ENCODE measurements around the gene ATG10.

ATG10 gene

DNA sequence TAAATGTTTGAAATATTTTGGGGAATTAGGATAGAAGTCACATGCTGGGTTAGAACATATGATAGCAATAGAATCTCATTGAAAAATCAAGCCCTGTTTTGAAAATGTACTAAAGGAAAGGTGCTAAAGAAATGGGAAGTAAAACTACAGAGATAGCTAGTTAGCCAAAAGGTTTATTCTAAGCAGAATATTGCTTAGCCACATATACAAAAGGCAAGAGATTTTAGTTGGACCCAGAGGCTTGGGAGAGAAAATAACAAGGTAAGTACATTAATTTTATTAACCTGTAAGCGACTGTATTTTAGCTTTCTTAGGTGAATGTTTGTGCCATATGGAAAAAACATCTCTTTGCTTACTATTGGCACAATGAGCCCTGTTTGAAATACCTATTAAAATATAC, 198.1 kb downstream of the ATG10 start:
- DNase-seq: no peak

DNA sequence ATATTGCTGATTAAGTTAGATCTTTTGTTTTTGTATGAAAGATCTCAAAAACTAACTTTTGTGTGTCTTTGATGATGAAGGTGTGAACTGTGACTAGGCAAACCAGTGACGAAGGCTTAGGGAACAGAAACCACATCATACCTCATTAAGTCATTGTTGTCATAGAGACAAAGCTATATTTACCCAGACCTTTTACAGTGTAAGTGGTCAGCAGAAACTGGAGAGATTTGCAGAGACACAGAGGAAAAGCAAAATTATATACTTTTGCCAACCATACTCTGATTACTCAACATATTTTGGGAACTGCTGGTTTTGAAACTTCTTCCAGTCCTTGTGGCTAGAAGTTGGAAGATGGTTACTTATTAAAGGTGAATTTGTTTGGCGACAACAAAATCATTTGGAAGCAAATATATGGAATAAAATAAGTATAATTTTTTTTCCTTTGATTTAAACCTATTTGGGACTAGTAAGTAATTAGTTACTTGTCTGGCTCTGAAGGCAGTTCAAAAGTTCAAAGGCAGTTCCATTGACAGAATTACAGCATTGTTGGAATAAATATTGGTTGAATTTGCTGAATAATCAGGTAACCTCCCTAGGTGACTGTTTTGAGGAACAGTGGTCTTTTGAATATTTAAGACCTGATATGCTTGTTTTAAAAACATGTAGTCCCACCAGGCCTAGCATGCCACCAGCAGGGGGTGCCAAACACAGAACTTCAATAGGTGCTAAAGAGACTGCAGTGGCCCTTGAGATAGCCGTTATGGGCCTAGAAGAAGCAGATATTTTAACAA, 202.5 kb downstream of the ATG10 start:
- DNase-seq: peak; percentile 51

DNA sequence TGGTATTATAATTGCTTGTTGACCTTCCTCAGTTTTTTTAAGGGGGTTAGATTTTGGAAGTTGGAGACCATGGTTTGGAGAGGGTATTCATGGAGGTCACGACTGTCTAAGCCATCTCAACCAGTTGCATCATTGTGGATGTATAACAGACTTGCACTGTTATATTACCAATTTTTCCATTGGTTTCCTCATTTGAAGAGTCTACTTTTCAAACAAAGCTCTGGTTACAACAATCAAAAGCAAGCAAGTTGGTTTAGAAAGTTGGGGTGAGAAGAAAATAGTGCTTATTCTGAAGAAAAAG, 203.0 kb downstream of the ATG10 start:
- DNase-seq: no peak

DNA sequence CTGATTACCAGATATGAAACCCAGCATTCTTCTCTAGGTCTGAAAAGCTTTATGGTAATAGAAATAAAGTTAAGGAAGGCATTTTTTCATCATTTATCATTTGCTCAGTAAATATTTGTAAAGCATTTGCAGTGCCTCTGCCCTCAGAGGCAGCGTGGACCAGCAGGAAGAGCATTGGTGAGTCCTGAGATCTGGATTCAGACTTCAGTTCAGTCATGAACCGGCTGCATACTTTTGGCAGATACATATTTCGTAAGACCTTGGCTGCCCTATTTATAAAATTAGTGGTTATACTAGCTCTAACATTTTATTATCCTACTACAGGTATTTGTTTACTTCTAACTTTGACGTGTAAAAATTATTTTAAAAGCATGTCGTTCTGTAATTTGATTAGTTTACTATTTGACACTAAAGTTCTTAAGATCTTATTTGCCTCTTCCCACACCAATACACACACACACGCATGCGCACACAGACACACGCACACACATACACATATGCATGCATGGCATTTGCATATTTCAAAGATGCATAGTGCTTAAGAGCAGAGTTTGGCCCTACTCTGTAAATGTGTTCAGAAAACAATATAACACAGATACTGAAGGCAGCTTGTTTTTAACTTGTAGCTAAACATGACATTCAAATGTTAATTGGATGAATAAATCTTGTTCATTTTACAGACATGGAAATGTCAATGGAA, 204.4 kb downstream of the ATG10 start:
- DNase-seq: no peak

DNA sequence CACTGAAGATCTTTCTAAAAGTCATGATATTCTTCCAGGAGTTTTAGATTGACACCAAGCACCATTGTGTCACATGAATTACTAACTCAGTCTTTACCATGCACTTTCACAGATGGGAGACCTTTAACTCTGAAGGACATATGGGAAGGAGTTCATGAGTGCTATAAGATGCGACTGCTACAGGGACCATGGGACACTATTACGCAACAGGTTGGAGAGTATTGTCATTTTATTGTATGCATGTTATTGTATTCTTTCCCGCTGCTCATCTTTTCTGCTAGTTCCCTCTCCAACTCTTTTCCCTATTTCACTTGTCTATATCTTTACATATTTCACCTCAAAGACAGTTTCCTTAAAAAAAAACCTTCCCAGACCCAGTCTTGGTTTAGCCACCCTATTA, 206.6 kb downstream of the ATG10 start:
- no peak for DNase-seq

DNA sequence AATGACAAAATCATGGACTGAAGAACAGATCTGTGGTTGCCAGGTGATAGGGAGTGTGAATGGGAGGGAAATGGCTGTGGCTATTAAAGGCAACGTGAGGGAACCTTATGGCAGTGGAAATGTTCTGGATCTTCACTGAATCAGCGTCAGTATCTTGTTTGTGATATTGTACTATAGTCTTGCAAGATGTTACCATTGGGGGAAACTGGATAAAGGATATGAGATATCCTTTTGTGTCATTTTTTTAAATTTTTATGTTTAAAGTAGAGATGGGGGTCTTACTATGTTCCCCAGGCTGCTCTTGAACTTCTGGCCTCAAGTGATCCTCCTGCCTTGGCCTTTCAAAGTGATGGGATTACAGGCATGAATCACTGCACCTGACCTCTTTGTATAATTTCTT, 210.8 kb downstream of the ATG10 start:
- DNase-seq: no peak

DNA sequence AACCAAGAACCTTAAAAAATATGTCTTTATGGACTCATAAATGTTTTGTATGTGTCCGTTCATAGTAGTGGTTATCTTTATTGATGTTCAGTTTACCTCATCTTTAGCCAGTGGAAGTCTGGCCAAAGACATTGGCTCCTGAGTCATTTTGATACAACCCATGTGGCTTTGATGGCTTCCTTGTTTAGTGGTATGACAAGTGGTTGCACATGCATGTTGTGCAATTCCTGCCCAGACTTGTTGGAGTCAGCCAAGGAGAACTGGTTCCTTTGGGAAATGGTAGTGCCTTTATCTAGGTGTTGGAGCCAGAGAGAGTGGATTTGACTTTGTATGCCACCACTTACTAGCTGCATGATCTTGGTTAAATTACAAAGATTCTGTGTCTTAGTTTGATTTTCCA, 212.0 kb downstream of the ATG10 start:
- DNase-seq: no peak

DNA sequence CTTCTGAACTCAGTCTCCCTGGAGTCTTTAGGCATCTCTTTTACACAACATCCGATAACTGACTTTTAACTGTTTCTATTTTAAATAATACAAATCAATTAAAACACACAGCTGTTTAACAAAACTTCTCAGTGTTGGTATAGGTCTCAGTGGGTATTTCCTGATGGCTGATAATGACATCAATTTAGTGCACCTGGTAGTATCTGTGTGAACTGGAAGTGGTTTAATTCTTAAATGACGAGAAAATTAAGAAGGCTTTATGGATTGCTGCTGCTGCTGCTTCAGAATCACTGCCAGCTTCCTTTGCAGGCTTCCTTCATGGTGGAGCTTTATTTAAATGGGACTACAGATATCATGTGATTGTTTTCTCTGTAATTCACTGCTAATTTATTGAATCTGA, 214.0 kb downstream of the ATG10 start:
- DNase-seq: no peak

DNA sequence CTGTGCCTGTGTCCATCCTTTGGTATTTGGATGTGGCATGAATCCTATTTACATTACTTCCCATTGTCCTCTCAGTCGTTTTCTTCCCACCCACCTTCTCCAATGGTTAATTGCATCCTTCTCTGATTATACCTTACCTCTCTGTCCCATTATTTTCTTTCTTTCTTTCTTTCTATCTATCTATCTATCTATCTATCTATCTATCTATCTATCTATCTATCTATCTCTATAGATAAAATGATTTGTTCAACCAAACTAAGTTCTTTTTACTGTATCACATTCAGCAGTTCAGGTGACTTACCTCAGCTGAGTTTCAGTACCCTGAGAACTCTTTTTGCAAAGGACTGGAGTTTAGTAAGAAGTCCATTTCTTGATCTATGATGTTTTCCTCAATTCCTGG, 225.7 kb downstream of the ATG10 start:
- DNase-seq: no peak

DNA sequence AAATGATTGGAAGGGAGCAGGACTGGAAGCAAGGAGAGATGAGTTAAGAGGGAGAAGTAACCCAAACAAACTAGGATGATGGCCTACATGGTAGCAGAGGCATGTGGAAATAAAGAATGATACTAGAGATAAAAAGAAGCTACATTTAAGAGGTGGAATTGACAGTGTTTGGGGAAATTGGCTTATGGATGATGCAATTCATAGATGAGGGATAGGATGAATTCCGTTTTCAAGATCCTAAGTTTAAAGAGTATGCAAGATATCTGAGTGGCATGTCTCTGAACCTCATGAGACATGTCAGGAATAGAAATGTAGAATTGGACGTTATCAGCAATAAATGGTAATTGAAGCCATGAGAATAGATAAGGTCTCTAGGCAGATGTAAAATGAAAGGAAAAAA, 232.7 kb downstream of the ATG10 start:
- DNase-seq: no peak

DNA sequence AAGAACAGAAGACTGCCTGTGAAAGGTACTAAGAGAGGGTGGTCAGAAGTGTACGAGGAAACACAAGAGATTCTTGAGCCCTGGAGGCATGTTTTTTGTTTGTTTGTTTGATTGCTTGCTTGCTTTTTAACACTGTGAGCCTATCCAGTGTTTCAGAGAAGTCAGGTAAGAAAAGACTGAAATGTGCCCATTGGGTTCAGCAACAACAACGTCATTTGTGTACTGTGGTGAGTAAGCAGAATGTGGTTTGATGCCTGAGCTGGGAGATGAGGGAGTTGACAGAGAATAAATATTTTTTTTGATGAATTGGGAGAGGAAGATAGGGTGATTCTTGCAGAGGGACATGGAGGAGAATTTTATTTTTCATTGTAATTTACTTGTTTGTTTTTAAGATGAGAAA, 233.2 kb downstream of the ATG10 start:
- no peak for DNase-seq

DNA sequence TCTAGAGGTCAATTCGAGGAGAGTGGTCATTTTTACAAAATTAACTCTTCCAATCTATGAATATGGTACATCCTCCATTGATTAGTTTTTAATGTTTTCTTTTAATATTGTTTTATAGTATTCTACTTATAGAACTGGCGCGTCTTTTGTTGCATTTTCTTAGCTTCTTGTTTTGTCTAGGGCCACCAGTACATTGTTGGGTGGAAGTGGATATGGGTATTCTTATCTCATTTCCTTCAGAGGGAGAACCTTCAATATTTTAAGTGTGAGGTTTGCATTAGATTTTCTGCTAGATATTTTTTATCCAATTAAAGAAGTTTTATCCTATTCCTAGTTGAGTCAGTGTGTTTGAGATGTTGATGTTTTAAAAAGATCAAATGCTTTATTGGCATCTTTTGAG, 236.5 kb downstream of the ATG10 start:
- DNase-seq: no peak

DNA sequence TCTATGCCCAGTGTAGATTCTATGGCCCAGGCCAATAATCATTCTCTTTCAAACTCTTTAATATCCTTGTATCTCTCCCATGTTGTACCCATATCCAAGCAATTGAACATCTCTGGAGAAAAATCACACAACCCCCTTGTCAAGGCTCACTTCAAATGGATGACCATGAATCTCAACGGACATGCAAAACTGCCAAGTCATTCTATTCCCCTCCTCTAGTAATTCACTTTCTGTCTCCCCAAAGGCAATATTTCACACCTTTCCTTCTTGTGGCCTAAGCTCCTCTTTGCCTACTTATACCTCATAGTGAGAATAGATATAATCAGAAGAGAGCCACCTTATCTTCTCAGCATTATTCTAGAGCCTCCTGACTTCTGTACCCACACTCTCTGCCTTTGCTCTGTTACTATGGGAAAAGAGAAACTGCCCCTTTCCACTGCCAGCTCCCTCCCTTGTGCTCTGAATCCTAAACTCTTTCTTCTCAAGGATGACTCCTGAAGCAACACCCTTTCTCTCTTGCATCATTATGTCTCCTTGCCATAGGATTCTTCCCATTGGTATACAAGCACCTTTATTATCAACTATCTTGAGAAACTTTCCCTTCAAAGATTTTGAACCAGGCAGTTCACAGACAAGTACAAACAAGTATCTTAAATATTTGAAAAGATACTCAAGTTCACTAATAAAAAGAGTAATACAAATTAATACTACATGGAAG, 240.2 kb downstream of the ATG10 start:
- no peak for DNase-seq

DNA sequence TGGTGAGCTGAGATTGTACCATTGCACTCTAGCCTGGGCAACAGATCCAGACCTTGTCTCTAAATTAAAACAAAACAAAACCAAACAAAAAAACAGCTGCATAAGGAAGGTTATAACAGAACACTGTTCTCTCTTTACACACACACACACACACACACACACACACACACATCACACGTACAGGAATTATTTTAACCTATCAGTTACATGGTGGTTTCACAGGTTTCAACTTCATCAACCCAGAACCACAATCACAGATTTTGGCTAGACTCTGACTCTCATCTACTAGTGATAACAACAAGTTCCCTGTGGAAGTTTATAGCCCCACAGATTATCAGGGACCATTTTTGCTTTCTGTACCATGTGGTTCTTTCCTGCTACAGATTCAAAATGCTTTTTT, 246.1 kb downstream of the ATG10 start:
- DNase-seq: no peak

DNA sequence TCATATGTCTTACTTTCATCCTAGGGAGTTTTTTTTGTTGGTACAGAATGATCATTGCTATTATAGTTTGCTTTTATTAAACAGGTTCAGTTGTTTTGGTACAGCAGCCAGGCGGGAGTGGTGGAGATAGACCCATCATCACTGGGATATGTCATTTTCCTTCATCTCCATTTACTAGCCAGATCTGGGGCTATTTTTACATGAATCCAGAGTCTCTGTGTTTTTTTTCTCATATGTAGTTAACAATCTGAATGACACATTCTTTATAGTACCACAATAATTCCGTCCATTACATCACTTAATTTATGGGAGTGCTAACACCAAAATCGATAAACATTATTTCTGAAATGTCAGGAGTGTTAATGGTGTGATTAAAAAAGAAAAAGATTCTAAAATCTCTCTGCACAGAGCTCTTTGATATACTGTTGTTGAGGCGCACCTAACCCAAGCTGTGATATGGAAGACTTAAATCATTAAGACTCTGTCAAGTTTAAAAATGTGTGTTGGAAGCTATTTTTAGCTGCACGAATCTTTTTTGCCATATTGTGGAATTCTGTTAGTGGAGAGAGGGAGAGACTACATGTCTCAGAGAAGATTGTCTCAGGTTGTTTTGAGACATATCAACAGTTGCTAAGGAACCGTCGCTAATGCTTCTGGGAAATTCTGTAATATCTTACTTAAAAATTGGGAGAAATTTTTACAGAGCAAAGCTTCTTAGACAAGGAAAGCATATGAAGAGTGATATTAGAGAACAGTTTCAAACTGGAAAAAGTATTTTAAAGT, 246.7 kb downstream of the ATG10 start:
- no peak for DNase-seq

DNA sequence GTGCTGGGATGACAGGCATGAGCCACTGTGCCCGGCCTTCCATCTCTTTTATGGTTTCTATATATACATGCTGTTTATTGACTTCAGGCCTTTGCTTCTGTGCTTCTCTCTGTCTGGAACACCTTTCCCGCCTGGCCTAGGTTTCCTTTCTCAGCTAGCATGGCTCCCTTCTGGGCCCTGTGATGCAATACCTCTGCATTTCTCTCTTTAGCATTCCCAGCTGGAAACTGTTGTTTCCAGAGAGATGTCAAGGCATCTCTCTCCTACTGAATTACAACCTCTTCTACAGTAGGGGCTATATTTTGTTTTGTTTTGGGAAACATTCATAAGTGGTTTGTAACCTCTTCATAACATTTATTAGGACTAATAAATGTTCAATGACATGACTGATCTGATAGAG, 249.2 kb downstream of the ATG10 start:
- DNase-seq: no peak

DNA sequence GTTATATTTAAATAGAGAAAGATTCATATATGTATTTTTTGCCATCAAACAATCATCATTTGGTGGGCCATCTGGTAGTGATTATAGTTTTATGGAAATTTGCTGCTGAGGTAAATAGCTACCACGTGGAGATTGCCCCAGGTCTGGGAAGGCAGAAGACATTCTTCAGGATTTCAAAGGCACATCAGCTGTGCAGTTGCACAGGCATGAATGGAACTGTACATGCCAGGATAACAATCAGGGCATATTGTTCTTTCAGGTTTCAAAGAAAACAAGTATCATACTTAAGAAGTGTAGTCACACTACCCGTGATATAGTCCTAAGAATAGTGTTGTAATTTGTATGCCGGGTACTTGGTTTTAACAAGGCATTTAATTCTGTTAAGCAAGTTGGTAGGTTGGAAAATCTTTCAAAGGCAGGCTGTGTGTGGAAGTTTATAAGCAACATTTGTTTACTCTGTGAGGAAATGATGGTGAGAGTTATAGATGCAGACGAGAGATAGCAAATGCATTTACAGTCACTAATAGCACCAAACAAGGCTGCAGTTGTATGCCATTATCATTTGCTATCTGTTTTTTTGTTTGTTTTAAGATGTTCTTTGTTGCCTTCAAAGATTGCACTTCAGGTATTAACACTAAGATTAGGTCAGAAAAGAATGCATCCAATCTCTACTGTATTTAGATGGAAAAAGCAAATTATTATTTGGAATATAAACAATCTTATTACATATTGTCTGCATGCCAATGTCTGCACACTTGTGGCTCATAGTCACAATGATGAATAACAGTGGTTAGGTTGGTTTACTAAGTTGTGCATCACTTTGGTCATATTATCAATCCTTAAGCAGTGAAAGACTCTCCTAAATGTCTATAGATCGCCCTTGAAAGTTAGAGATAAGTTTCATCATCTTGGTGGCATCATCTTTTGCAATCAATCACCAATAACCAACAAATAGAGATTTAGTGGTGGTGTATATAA, 251.1 kb downstream of the ATG10 start:
- no peak for DNase-seq

DNA sequence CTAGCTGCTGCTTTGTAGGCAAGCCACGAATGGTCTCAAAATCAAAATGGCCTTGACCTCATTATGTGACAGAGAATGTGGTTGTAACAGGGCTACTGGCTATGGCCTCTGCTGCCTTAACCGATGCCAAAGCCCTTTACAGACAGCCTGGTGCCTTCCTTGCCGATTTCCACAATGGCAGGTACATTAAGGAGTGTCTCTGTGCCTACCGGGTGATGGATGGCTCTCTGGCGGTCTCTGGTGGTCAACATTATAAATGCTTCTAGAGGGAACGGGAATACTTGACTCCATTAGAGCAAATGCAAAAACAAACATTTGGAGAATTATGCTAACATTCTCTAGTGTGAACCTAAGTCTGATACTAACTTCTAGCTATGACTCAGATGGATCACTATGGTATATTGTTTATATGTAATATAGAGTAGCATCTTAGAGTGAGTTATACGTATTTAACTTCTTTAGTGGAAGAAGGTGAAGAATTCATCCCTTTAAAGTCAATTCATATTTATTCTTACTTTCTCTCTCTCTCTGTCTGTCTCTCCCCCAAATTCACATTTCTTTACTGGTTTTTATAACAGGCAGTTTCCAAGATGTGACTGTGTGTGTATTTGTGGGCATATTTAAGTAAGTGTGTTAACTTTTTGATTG, 253.8 kb downstream of the ATG10 start:
- DNase-seq: peak; percentile 54

DNA sequence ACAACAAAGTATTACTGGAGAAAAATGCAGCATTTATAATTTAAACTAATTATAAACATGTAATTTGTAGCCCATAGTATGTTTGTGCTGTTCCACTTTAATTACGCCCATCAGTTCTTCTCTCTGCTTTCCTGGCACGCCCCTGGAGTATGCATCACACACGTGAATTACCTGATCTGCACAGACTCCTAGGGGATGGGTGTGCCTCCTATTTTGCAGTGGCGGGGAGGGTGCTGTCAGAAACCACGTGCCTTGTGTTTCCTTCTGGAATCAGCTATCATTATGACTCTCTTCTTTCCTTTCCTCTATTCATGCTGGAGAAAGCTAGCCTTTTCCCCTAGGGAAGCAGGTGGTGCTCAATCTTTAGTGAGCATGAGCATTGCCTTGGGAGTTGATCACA, 263.1 kb downstream of the ATG10 start:
- DNase-seq: no peak

DNA sequence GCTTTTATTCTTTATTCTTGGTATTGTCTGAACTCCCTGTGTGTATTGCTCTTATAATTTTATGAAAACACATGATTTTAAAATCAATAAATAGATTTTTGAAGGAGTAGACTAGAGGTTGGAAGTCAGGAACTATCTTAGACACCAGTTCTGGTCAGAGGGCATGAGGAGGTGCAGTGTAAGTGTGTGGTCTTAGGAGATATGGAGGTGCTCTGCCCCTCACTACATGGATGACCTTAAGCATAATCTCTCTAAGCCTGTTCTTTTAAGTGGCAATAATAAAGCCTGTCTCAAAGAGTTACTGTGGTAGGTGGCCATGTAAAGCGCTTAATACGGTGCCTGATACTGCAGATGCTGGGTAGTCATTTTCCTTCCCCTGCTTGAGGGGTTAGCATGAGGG, 272.3 kb downstream of the ATG10 start:
- DNase-seq: no peak

DNA sequence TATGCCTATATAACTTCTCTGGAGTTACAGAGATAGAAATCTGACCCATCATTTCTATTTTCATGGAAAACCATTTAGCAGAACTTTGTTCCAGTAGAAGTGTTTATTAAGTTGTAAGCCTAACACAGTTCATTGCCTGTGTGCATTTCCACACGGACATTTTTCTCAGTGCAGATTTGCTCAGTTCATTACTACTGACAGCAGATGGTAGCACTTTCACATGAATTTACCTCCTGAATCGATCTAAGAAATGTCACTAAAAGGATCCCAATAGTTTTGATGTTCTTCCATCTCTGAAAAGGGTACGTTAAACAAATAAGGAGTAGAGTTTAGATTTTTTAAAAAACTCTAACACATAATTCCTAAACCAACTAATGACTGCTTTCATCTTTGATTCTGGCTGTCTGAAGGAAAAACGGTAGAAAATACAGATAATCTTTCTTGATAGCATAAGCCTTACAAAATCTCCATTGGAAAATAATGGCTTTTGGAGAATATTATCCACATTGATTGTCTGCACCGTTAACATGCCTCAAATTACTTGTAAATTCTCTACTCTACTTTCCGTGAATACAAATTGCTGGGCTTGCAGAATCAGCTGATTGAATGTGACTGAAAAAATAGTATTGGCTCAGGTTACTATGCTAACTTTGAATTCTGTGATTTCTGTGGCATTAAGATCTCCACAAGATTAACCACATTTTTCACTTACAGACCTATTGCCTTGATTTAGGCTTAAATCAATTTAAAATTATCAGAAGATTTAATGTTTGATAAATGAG, 273.2 kb downstream of the ATG10 start:
- DNase-seq: no peak
